Stimulated activated naive CD4-positive, alpha-beta T cell treated with Interleukin-2 at 50 U/mL for 16 hours (primary cell): ENCODE measurements around the gene MUC12.
"Not testable (repeated sequence)": the region's sequence is repeated elsewhere in the genome, so short reads cannot be mapped to it uniquely, and the experiment has no call there.

Experiments used
- DNase-seq: peaks from one replicate; lab custom pipeline; 2025; lab: John Stamatoyannopoulos, UW

Gene MUC12, protein sequence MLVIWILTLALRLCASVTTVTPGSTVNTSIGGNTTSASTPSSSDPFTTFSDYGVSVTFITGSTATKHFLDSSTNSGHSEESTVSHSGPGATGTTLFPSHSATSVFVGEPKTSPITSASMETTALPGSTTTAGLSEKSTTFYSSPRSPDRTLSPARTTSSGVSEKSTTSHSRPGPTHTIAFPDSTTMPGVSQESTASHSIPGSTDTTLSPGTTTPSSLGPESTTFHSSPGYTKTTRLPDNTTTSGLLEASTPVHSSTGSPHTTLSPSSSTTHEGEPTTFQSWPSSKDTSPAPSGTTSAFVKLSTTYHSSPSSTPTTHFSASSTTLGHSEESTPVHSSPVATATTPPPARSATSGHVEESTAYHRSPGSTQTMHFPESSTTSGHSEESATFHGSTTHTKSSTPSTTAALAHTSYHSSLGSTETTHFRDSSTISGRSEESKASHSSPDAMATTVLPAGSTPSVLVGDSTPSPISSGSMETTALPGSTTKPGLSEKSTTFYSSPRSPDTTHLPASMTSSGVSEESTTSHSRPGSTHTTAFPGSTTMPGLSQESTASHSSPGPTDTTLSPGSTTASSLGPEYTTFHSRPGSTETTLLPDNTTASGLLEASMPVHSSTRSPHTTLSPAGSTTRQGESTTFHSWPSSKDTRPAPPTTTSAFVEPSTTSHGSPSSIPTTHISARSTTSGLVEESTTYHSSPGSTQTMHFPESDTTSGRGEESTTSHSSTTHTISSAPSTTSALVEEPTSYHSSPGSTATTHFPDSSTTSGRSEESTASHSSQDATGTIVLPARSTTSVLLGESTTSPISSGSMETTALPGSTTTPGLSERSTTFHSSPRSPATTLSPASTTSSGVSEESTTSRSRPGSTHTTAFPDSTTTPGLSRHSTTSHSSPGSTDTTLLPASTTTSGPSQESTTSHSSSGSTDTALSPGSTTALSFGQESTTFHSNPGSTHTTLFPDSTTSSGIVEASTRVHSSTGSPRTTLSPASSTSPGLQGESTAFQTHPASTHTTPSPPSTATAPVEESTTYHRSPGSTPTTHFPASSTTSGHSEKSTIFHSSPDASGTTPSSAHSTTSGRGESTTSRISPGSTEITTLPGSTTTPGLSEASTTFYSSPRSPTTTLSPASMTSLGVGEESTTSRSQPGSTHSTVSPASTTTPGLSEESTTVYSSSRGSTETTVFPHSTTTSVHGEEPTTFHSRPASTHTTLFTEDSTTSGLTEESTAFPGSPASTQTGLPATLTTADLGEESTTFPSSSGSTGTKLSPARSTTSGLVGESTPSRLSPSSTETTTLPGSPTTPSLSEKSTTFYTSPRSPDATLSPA (N-terminal part only)

DNA sequence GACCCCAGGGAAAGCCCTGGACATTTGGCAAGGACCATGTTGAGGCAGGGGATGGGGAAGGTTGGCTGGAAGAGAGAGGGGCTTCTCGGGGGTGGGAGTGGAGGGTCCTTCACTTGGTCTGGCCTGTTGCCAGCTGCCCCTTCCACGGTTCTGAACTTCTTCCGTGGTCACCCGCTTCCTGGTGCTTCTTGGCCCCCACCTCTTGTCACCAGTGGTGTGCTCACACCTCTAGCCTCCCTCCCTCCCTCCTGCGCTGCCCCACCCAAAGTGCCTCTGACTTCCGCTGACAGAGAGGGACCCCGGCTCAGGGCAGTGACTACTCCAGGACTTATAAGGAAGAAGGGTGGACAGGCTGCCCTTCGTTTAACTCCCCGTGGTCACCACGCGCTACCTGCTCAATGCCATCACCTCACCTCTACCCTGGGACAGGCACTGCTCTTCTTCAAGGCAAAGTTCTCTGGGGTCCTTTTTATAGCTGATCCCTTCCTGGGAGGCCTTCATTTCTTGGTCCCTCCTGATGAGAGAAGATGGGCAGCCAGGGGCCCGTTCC, at the start of gene MUC12:
TSS of gene MUC12 (plus strand) at position 500 of the 550 bp plus-strand sequence. CDS start 58 bp downstream, outside the sequence.
- no peak for DNase-seq

DNA sequence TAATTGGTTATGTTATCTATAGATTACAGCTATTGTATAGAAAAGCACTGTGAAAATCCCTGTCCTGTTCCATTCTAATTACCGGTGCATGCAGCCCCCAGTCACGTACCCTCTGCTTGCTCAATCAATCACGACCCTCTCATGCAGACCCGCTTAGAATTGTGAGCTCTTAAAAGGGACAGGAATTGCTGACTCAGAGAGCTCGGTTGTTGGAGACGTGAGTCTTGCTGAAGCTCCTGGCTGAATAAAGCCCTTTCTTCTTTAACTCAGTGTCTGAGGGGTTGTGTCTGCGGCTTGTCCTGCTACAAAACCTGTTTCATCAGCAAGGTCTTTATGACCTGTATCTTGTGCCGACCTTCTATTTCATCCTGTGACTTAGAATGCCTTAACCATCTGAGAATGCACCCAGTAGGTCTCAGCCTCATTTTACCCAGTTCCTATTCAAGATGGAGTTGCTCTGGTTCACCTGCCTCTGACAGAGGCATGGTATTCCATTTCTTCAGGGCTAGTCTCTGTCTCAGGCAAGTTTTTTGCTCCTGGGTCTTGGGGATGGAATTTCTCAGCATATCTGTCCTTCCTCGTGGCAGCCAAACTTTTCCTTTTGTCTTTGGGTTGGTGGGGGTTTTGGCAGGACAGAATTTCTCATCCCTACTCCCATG, 49.5 kb upstream of the MUC12 start:
- DNase-seq, result not testable (repeated sequence)

DNA sequence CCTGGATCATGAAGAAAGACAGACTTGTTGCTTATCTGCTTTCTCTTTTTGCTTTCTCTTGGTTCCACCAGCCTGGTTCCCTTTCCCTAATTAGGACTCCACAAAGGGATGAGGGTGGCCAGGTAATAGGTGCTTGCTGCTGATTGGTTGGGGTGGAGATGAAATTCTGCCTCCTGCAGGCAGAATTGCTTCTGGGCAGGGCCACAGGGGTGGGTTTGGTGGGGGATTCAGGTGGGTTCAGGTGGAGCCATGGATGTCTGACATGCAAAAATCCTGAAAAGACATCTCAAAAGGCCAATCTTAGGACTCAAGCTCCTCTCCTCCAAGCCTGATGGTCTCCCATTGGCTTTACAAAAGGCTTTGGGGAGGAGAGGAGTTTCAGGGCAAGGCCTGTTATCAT, 48.3 kb upstream of the MUC12 start:
- no peak for DNase-seq

DNA sequence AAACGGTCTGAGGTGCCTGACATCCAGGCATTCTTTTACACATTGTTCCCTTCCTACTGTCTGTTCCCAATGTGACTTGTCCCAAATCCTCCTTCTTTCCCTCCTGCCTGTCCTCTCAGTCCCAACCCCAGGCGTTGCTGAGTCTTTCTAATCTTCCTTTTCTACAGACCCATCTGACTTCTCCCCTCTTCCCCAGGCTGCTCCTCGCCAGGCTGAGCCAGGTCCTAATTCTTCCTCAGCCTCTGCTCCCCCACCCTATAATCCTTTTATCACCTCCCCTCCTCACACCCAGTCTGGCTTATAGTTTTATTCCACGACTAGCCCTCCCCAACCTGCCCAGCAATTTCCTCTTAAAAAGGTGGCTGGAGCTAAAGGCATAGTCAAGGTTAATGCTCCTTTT, 45.7 kb upstream of the MUC12 start:
- DNase-seq, result not testable (repeated sequence)

DNA sequence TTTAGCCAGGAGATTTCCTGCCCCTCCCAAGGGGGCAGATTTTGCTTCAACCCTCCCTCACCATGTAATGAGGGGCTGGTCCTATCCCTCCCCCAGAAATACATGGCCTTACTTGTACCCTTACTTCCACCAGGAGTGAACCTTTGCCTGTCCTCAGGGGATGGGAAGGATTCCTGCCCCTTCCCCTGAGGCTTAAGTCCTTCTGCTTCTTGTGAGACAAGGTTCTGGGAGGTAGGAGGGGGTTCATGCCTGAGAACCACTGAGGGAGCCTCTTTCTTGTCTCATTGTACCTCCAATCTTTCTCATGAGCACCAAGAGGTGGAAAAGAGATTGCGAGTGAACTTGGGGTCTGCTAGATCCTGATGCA, 39.6 kb upstream of the MUC12 start:
- DNase-seq, result no peak

DNA sequence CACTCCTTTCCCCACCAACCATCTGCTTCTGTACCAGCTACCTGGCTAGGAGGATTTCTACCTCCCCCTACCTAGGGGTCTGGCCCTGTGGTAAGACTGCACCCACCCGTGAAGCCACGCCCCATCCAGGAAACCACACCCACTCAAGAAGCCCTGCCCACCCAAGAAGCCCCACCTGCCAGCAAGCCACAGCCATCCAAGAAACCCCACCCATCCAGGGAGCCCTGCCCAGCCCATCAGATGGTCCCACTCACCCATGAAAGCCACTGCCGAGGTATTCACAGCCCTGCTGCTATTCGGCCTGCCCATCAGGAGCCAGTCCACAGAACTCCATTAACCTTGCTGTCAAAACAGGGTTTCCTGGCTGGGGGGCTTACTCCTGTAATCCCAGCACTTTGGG, 35.6 kb upstream of the MUC12 start:
- no peak for DNase-seq

DNA sequence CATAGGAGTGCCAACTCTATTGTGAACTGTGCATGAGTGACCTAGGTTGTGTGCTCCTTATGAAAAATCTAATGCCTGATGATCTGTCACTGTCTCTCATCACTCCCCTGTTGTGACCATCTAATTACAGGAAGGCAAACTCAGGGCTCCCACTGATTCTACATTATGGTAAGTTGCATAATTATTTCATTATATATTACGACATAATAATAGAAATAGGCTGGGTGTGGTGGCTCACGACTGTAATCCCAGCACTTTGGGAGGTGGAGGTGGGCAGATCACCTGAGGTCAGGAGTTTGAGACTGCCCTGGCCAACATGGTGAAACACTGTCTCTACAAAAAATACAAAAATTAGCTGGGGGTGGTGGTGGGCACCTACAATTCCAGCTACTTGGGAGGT, 34.0 kb upstream of the MUC12 start:
- DNase-seq, result not testable (repeated sequence)

DNA sequence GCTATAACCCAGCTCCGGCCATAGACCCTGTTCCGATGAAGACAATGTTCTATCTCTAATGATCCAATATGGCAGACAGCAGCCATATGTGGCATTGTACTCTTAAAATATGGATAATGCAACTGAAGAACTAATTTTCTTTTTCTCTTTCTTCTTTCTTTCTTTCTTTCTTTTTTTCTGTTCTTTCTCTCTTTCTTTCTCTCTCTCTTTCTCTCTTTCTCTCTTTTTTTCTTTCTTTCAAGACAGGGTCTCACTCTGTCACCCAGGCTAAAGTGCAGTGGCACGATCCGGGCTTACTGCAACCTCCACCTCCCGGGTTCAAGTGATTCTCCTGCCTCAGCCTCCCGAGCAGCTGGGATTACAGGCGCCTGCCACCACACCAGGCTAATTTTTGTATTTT, 33.2 kb upstream of the MUC12 start:
- not testable (repeated sequence) for DNase-seq

DNA sequence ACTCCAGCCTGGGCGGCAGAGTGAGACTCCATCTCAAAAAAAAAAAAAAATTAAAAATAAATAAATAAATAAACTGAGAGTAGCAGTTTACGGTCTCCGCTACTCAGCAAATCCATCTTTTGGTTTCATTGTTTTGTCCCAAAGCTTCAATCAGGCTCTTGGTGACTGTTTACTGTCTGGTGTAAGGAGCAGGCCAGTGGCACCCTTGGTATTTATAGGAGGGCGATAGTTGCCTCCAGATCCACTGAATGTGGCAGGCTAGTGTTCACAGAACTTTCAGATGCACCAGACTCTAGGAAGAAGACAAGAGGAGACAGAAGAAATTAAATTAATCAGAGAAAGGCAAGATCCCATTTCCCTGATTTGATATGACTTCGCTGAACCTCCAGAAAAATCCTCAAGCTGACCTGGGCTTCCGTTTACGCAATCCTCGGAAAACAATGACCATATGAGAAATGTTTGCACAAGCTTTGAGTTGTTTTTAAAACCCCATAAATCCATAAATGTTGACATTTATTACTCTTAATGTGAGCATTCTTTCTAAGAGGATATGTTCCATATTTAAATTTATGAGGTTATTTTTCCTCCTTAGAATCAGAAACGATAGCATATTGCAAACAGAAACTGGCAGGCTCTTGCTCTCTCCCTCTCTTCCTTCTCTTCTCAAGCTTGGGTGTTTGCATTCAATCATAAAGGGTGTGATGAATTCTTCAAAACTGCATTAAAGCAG, 27.2 kb upstream of the MUC12 start:
- DNase-seq, result no peak

DNA sequence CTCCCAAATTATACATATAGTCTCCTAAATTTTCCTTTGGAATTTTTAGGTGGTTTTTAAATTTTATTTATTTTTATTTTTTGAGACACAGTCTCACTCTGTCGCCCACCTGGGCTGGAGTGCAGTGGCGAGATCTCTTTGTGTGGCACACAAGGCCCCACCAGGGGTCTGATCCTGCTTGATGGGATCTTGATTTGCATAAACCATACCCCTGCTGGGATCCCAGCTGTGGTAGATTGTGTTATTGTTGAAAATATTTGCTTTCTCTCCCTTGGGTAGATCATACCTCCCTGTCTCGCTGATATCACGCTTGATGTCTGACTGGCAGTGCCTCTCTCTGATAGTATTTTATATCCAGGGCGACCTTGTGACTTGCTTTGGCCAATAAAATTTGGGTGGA, 25.7 kb upstream of the MUC12 start:
- DNase-seq, result no peak

DNA sequence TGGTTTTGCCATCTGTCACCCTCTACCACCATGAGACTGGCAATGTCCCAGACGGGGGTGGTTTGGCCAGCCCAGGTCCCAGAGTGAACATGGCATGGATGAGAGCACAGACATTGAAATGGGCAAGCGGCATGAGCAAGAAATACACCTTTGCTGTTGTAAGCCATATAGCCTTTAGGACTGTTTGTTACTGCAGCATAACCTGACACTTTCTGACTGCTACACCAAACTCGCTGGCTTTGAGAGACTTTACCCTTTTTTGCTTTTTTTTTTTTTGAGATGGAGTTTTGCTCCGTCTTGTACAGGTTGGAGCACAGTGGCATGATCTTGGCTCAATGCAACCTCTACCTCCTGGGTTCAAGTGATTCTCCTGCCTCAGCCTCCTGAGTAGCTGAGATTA, 25.2 kb upstream of the MUC12 start:
- DNase-seq, result no peak

DNA sequence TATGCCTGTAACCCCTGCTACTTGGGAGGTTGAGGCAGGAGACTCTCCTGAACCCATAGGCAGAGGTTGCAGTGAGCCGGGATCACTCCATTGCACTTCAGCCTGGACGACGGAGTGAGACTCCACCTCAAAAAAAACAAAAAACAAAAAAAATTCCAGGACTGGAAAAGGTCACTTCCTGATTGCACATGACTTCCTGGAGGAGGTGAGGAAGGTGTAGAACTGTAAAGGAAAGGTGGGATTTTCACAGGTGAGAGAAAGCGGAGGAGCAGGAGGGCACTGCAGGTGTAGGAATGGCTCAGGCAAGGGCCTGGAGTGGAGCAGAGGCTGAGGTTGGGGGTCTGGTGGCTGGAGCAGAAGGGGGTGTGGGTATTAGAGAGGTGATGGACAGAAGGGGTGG, 23.3 kb upstream of the MUC12 start:
- DNase-seq, result no peak

DNA sequence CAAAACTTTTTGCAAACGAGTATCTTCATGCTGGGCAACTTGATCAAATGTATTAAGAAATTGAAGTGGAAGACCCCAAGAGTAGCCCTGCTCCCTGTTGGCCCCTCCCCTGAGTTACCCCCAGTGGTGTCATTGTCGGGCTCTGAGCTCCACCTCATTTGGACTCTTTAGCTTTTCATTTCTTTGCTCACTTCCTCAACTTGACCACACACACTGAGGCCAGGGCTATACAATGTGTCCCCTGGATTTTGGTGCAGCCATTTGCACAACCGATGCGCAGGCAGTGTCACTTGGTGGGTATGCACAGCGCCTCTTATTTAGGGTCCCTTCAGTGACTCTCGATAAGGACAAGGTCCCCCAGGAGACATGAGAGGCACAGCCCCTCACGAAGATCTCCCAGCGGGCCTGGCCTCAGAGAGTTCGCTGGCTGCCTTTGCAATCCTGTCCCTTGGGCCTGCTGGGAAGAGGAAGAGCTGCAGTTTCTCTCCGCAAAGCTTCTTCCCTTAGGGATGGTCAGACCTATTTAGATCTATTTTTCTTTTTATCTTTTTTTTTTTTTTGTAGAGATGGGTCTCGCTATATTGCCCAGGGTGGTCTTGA, 22.5 kb upstream of the MUC12 start:
- DNase-seq, result no peak

DNA sequence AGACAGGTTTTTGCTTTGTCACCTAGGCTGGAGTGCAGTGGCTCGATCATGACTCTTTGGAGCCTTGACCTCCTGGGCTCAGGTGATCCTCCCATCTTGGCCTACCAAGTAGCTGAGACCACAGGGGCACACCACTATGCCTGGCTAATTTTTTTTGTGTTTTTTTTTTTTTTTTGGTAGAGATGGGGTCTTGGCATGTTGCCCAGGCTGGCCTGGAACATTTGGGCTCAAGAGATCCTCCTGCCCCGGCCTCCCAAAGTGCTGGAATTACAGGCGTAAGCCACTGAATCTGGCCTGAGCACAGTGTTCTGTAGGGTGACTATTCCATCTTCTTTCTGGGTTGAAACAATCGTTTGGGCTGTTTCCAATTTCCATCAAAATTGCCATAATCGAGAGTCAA, 21.6 kb upstream of the MUC12 start:
- DNase-seq, result no peak

DNA sequence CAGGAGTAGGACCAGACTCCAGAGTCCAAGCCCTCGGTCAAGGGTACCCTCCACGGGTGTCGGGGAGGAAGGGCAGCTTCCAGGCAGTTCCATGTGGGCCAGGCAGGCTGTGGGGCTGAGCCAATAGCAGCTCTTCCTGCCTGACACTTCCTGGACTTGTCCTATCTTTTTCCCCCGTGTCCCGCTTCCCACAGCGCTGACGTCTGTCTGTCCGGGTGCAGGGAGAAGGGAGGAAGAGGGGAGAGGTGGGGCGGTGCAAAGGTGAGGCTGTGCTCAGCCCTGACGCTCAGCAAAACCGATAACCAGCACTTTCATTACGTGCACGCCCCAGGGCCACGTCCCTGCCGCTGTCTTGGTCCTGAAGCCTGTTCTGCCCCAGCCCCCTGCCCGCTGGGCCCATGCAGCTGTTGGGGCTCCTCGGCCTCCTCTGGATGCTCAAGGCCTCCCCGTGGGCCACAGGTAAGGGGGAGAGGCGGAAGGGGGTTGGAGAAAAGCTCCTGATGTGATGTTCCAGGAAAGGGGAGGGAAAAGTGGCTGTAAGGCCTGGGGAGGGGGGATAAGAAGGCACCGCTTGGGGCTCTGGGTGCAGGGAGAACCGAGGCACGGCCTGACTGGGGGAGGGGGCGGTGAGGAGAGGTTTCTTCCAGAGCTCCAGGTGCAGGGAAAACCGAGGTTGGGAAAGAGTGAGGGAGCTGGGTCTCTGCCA, 20.0 kb upstream of the MUC12 start, which contains the start of gene MUC3A:
TSS of gene MUC3A (plus strand) at position 308 of the 706 bp plus-strand sequence. CDS start at position 399, 91 bp downstream.
- DNase-seq, result no peak

DNA sequence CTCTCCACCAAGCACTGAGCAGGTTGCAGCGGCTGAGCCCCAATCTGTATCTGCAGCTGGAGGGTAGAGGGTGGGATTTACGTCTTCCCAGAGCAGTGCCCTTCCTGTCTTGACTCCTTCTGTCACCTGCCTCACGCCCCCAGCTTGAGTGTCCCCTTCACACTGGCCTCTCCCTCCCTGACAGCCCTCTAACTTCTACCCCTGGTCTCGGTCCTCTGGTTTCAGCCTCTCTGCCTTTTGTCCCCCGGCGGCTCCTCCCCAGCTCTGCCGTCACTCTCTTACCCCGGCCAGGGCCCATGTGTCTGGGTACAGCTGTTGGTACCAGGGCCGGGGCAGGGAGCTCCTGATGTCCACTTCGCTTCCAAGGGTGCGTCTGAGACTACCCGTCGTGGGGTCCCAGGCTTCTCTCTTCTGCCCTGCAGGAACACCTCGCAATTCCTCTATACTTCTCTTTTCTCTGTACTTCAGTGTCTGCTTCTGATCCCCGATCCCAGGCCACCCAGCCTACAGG, 19.4 kb upstream of the MUC12 start:
- no peak for DNase-seq

DNA sequence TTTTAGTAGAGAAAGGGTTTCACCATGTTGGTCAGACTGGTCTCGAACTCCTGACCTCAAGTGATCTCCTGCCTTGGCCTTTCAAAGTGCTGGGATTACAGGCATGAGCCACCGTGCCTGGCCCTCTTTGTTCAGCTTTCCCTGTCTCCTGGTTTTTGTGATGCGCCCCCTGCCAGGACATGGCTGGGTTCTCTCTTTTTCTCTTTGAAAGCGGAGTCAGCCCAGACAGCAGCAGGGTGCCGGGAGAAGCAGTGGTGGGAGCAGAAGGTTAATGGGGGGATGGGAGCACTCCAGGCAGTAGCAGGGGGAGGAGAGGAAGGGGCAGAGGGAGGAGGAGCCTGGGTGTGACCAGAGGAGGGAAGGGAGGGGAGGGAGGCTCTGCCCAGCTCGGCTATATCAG, 18.2 kb upstream of the MUC12 start:
- DNase-seq, result no peak

DNA sequence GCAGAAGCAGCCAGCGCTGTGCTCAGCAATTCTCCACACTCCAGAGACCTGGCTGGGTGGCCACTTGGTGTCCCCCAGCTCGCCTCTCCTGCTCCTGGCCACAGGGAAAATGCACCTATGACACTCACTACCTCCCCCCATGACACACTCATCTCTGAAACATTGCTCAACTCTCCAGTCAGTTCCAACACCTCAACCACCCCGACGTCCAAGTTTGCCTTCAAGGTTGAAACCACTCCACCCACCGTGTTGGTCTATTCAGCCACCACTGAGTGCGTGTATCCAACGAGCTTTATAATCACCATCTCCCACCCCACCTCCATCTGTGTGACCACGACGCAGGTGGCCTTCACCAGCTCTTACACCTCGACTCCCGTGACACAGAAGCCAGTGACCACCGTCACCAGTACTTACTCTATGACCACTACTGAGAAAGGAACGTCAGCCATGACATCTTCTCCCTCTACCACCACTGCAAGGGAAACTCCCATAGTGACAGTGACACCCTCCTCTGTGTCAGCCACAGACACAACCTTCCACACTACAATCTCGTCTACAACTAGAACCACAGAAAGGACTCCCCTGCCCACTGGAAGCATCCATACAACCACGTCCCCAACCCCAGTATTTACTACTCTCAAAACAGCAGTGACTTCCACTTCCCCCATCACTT, 17.3 kb upstream of the MUC12 start:
- no peak for DNase-seq

DNA sequence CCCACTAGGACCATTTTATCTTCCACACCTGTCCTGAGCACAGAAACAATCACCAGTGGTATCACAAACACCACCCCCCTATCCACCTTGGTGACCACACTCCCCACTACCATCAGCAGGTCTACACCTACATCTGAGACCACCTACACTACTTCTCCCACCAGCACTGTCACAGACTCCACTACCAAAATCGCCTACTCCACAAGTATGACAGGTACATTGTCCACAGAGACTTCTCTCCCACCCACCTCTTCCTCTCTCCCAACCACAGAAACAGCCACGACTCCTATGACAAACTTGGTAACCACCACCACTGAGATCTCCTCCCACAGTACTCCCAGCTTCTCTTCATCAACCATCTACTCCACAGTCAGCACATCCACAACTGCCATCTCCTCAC, 16.7 kb upstream of the MUC12 start:
- no peak for DNase-seq
